SHP77 treated with DMSO at 0.1 percent for 48 hours (cell line): ENCODE data around the gene ASIC1.

Experiments used
- DNase-seq: peaks from one replicate; lab custom pipeline; 2025; lab: John Stamatoyannopoulos, UW

ASIC1 gene

DNA sequence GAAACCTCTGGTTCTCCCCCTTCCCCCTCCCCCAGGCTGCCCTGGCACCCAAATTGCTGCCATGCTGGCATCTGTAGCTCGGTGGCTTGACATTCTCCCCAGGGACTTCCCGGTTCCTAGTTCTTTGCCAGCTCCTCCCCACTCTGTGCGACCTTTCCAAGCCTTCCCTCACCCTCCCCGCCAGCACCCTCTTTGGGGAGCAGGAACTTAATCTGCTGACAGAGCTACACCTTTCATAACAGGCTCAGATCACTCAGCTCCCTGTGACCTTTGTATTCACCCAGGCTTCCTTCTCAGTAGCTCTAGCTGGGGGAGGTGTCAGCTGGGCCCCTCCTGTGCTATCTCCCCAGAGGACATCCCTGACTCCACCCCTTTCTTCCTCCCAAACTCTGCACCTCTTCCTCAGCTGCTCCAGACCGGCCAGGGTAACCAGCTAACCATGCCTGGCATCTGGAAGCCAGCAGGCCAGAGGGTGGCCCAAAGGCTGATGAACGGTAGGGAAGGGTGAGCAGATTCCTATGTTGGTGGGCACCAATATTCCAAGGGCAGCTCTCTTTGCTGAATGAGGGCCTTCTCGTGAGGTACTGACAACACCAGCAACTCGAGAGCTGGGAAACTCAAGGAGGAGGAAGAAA is 52.8 kb downstream of the ASIC1 start:
- DNase-seq: no peak

DNA sequence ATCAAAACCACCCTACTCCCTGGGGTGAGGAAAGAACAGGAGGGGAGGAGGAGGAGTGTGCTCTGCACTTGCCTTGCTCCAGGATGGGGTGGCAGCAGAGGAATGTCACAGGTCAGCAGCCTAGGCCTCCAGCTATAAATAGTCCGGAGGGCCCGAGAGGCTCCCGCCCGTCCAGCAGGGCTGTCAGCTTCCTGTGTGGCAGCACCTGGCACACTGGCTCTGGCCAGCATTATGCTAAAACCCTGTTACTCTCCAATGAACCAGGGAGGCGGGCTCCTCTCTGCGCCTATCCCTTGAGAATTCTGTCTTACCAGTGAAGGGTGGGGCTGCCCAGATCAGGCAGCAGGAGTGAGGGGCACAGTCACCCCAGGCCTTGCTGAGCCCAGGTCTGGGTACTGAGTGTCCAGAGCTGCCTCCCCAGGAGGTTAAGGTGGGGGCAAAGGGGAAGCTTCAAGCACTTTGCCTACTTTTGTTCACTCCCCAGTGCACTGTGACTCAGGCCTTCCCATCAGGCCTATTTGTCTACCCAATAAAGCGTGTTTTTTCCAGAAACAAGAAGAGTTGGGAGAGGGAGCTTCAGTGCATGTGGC is 53.5 kb downstream of the ASIC1 start:
- peak; percentile 39 for DNase-seq

DNA sequence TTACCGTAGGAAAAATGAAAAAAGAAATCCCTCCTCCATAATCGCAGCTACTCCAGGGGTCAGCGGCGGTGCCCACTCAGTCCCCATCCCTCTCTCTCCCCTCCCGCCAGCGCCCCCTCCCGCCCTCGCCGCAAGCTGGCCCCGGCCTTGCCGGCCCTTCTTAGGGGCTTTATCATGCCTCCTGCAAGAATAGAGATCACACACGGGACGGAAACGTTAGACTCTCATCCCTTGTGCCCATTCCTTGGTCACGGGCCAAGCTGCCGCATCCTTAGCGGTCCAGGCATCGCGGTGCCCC is 53.9 kb downstream of the ASIC1 start:
- DNase-seq: no peak

- DNase-seq: peak; percentile 98
Measured at GRCh38 chr12:50111693-50112455, 54.5 kb downstream of the ASIC1 start, which contains the start of gene COX14. Gene COX14, plus strand, starts transcription at chr12:50112236. Its CDS starts 7,808 bp downstream, at chr12:50120044.

GRCh38 chr12:50112456-50113218 is 55.2 kb downstream of the ASIC1 start:
- DNase-seq: peak; percentile 34

- DNase-seq: no peak
Measured at GRCh38 chr12:50117057-50117622, 59.7 kb downstream of the ASIC1 start.

DNA sequence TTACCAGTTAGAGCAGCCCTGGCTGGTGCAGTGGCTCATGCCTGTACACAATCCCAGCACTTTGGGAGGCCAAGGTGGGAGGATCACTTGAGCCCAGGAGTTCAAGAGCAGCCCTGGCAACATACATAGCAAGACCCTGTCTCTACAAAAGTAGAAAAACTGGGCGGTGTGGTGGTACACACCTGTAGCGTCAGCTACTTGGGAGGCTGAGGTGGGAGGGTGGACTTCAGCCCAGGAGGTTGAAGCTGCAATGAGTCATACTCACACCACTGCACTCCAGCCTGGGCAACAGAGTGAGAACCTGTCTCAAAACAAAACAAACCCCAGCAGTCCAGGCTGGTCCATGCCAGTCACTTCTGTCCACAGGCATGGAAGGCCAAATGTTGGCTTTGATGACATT is 62.0 kb downstream of the ASIC1 start:
- DNase-seq: no peak

- no peak for DNase-seq
Measured at GRCh38 chr12:50120521-50120920, 63.1 kb downstream of the ASIC1 start.

DNA sequence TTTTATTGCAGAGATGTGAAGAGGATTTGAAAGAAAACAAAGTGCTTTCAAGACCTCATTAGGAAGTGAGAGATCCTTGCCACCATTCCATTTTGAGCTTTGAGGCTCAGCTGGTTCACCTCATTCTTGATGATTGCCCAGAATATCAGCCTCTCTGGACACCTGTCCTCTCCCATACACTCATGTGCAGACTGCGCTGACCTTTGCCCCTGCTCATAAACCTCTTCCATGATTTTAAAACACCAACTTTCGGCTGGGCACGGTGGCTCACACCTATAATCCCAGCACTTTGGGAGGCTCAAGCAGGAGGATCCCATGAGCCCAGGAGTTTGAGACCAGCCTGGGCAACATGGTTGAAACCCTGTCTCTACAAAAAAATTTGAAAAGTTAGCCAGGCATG is 63.6 kb downstream of the ASIC1 start:
- DNase-seq: no peak

- no peak for DNase-seq
Measured at GRCh38 chr12:50121641-50122040, 64.2 kb downstream of the ASIC1 start.

GRCh38 chr12:50123203-50123602 is 65.8 kb downstream of the ASIC1 start:
- no peak for DNase-seq

DNA sequence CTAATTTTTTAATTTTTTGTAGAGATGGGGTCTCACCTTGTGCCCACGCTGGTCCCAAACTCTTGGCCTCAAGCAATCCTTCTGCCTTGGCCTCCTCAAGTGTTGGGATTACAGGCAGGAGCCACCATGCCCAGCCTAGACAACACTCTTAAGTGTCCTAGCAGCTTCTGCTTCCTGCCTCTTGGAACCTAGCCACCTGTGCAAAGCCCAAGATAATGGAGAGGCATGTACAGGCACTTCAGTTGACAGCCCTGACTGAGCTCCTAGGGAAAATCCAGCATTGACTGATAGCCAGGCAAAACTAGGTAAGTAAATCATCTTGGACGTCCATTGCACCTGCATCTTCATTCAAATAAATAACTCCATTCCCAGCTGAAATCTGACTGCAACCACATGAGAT is 70.2 kb downstream of the ASIC1 start:
- DNase-seq: no peak

DNA sequence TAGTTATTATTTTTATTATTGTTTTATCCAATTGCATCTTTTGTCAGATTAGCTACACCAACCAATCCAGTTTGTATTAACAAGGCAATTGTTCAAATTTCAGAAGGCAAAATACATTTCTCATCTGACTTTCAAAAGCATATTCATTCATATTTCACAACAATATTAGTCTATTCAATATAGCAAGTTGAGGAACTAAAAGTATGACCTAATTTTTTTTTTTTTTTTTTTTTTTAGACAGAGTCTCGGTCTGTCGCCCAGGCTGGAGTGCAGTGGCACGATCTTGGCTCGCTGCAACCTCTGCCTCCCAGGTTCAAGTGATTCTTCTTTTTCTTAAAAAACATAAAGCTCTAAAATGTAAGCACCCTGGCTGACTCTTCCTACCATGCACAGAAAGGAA is 71.9 kb downstream of the ASIC1 start:
- DNase-seq: no peak

GRCh38 chr12:50132505-50133135 is 75.2 kb downstream of the ASIC1 start:
- DNase-seq: no peak
